DMS79 treated with DMSO at 0.1 percent for 48 hours (cell line): ENCODE results near the gene NEMP1.
"Not testable (repeated sequence)": the region's sequence is repeated elsewhere in the genome, so short reads cannot be mapped to it uniquely, and the experiment has no call there.

Experiments
- DNase-seq: peaks from one replicate; lab custom pipeline; 2025; lab: John Stamatoyannopoulos, UW

Gene NEMP1

GRCh38 chr12:57029457-57029856 is 49.1 kb downstream of the NEMP1 start:
- no peak for DNase-seq

- DNase-seq, result no peak
Observed at GRCh38 chr12:57027805-57028153, 50.8 kb downstream of the NEMP1 start.

GRCh38 chr12:57027011-57027804 is 51.4 kb downstream of the NEMP1 start:
- DNase-seq, result no peak

- no peak for DNase-seq
Observed at GRCh38 chr12:57025196-57025595, 53.4 kb downstream of the NEMP1 start.

- not testable (repeated sequence) for DNase-seq
Observed at GRCh38 chr12:57022324-57022723, 56.3 kb downstream of the NEMP1 start.

- DNase-seq, result no peak
Observed at GRCh38 chr12:57019983-57020719, 58.4 kb downstream of the NEMP1 start.

GRCh38 chr12:57018906-57019305 is 59.7 kb downstream of the NEMP1 start:
- no peak for DNase-seq

GRCh38 chr12:57018353-57018752 is 60.2 kb downstream of the NEMP1 start:
- DNase-seq, result not testable (repeated sequence)

GRCh38 chr12:57016348-57016747 is 62.2 kb downstream of the NEMP1 start, which contains the start of gene TAC3:
TSS of gene TAC3 (minus strand) at chr12:57016529. CDS start at chr12:57015797, 732 bp downstream.
- DNase-seq, result no peak

GRCh38 chr12:57012600-57013465 is 65.8 kb downstream of the NEMP1 start:
- no peak for DNase-seq

- DNase-seq, result no peak
Observed at GRCh38 chr12:57011438-57012424, 66.9 kb downstream of the NEMP1 start.

- DNase-seq, result no peak
Observed at GRCh38 chr12:57010627-57011247, 67.9 kb downstream of the NEMP1 start.

- no peak for DNase-seq
Observed at GRCh38 chr12:57009949-57010626, 68.5 kb downstream of the NEMP1 start.

GRCh38 chr12:57008178-57008577 is 70.4 kb downstream of the NEMP1 start:
- DNase-seq, result peak; percentile 10

- DNase-seq, result no peak
Observed at GRCh38 chr12:57006809-57007475, 71.6 kb downstream of the NEMP1 start.

- no peak for DNase-seq
Observed at GRCh38 chr12:57005980-57006808, 72.4 kb downstream of the NEMP1 start, which contains the start of gene ZBTB39. TSS of gene ZBTB39 (minus strand) at chr12:57006546. CDS start at chr12:57004917, 1,629 bp downstream.
